ENCODE measurements around the gene PPP1R36. TPM values are rescaled to one million over a fixed set of nuclear protein-coding genes. Genes with fewer than 3 reads are reported as not detected.

Gene PPP1R36
- total RNA-seq, 2 donors from 2014 or later, result 2.2 to 5.0 TPM

- intact Hi-C loops (cut with DNase I), result loop anchor here (2.0 to 10.0 kb wide), 2 partner anchors 96 to 292 kb away; partner anchors contain the start of gene HSPA2
- H3K9ac ChIP-seq (ENCODE audit: low read depth in 2 of 2, low read length in 2 of 2), result peak overlapping the region; percentile 15 to 47
- no peaks in the 10 kb centered on the region for H3K4me1 ChIP-seq
- no peak overlapping the region for H3K4me3 ChIP-seq
- H3K9me3 ChIP-seq, result no peaks in the 10 kb centered on the region
- H3K27ac ChIP-seq, result no peak overlapping the region
- no peaks in the 10 kb centered on the region for H3K36me3 ChIP-seq
- H3K27me3 ChIP-seq, result no peaks in the 10 kb centered on the region
- TF ChIP-seq CTCF (IDR thresholded peaks at IDR 0.05), result peak; percentile 89
- DNase-seq, result peak; percentile 81
Observed at GRCh38 chr14:64636208-64636979, 86.6 kb downstream of the PPP1R36 start.

- Histone ChIP-seq H3K9me3 (no peaks in the 10 kb centered on the region), H3K9ac (ENCODE audit: low read depth in 2 of 2, low read length in 2 of 2) (no peak overlapping the region), H3K36me3 (no peaks in the 10 kb centered on the region), H3K27me3 (no peaks in the 10 kb centered on the region), H3K4me1 (no peaks in the 10 kb centered on the region), H3K4me3 (no peak overlapping the region), H3K27ac (no peak overlapping the region)
- DNase-seq, result no peak
- no peak for TF ChIP-seq CTCF (IDR thresholded peaks at IDR 0.05)
- intact Hi-C loops (cut with DNase I), result loop anchor here (2.0 to 10.0 kb wide), 2 partner anchors 96 to 292 kb away; partner anchors contain the start of gene HSPA2
Observed at GRCh38 chr14:64636980-64637429, 87.2 kb downstream of the PPP1R36 start.

GRCh38 chr14:64637735-64638473 lies 88.1 kb downstream of the PPP1R36 start:
- H3K36me3 ChIP-seq, result no peaks in the 10 kb centered on the region
- no peaks in the 10 kb centered on the region for H3K4me1 ChIP-seq
- no peak overlapping the region for H3K27ac ChIP-seq
- H3K9ac ChIP-seq (ENCODE audit: low read depth in 2 of 2, low read length in 2 of 2), result no peak overlapping the region
- no peak for DNase-seq
- H3K4me3 ChIP-seq, result no peak overlapping the region
- H3K9me3 ChIP-seq, result no peaks in the 10 kb centered on the region
- intact Hi-C loops (cut with DNase I), result loop anchor here (2.0 to 10.0 kb wide), 2 partner anchors 97 to 293 kb away; partner anchors contain the start of gene HSPA2
- no peak for TF ChIP-seq CTCF (IDR thresholded peaks at IDR 0.05)
- no peaks in the 10 kb centered on the region for H3K27me3 ChIP-seq

GRCh38 chr14:64638625-64639024 lies 88.9 kb downstream of the PPP1R36 start:
- no peaks in the 10 kb centered on the region for H3K9me3 ChIP-seq
- no peak overlapping the region for H3K9ac ChIP-seq (ENCODE audit: low read depth in 2 of 2, low read length in 2 of 2)
- TF ChIP-seq CTCF (IDR thresholded peaks at IDR 0.05), result no peak
- no peaks in the 10 kb centered on the region for H3K36me3 ChIP-seq
- no peak overlapping the region for H3K27ac ChIP-seq
- no peaks in the 10 kb centered on the region for H3K4me1 ChIP-seq
- no peak overlapping the region for H3K4me3 ChIP-seq
- DNase-seq, result no peak
- intact Hi-C loops (cut with DNase I), result loop anchor here (10.0 kb wide), 1 partner anchor 294 kb away; no protein-coding TSS in a partner anchor
- H3K27me3 ChIP-seq, result no peaks in the 10 kb centered on the region

Other genes starting within 250 kb of the PPP1R36 start
- gene MTHFD1, start 161.6 kb upstream of the PPP1R36 start, total RNA-seq, result 100 to 1,000 TPM in 1 of 2 donors, 10 to 100 TPM in 1; 38.1 to 123 TPM
- gene AKAP5, start 84.5 kb upstream of the PPP1R36 start, total RNA-seq, result 10 to 100 TPM in 1 of 2 donors, 1 to 10 TPM in 1; 8.1 to 18.1 TPM
- gene ZBTB25, start 46.1 kb upstream of the PPP1R36 start, total RNA-seq, result 1 to 10 TPM; 5.6 to 6.1 TPM
- 10 to 100 TPM; 26.2 to 32.7 TPM for gene ZBTB1, start 45.2 kb upstream of the PPP1R36 start, total RNA-seq
- gene HSPA2, start 9.2 kb upstream of the PPP1R36 start, total RNA-seq, result 10 to 100 TPM; 21.6 to 66.1 TPM
- gene PLEKHG3, start 154.5 kb downstream of the PPP1R36 start, total RNA-seq, result 100 to 1,000 TPM in 1 of 2 donors, 10 to 100 TPM in 1; 78.8 to 106 TPM

Measured in colonic mucosa (tissue), 4 donors.